ENCODE measurements around the gene ACTL7A. TPM values are rescaled to one million over a fixed set of nuclear protein-coding genes. Genes with fewer than 3 reads are reported as not detected.

ACTL7A gene
- total RNA-seq, 1 donor from 2014 or later, result not detected

DNA sequence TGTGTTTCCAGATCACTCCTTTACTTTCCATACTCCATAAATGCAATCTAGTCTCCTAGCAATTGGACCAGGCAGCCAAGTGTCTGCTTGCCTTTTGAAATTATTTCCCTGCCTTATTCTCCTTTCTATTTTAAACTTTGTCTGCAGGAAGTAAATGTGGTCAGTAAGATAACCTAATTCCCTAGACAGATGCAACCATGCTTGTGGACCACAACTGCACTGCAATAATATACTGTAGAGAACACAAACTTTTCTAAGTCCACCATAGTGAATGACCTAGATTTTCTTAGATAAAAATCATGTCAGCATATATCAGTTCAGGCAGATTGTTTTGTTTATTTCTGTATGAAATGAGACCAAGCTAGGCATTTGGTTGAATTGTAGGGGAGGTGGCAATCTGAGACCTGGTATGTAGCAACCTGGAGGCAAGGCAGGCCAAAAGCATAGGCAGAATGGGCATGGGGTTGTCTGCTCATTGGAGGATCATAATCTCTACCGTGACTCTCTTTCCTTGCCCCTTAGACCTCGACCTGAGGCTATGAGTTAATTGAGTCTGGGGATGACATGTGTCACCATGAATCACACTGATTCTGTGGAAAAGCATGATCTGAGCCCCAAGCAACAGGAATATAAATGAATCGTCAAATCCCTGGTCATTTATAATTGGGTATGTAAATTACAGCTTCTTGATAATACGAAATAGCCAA lies 27.0 kb upstream of the ACTL7A start:
- no peak for DNase-seq (ENCODE audit: low spot score)
- Mint-ChIP-seq H3K27ac (ENCODE audit: unreplicated experiment) (no peak overlapping the region), H3K27me3 (ENCODE audit: unreplicated experiment) (no peaks in the 10 kb centered on the region), H3K4me1 (ENCODE audit: unreplicated experiment) (peaks cover 17% of the 10 kb centered on the region), H3K4me3 (ENCODE audit: unreplicated experiment) (no peak overlapping the region), H3K9me3 (ENCODE audit: unreplicated experiment) (no peaks in the 10 kb centered on the region), H3K36me3 (ENCODE audit: low read depth, unreplicated experiment) (peaks cover 5% of the 10 kb centered on the region)
- no peak for TF ChIP-seq CTCF (IDR thresholded peaks at IDR 0.05; ENCODE audit: unreplicated experiment)

DNA sequence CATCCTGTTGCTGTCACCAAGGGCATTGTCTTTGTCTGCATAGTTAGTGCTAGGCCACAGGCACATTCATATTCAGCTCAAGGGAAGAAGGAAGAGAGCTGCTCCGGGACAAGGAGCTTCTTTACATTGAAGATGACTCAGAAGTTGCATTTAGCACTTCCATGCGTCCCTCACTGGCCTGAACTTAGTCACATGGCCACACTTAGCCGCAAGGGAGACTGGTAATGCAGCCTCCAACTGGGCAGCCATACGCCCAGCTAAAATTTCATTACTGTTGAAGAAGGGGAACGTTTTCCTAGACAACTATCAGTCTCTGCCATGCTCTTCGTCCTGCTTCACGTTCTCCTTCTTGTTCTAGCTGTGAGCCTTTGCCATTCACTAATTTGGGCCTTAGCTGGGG lies 26.2 kb upstream of the ACTL7A start:
- Mint-ChIP-seq H3K4me1 (ENCODE audit: unreplicated experiment) (peaks cover 11% of the 10 kb centered on the region), H3K27me3 (ENCODE audit: unreplicated experiment) (no peaks in the 10 kb centered on the region), H3K36me3 (ENCODE audit: low read depth, unreplicated experiment) (peaks cover under 1% of the 10 kb centered on the region), H3K27ac (ENCODE audit: unreplicated experiment) (no peak overlapping the region), H3K4me3 (ENCODE audit: unreplicated experiment) (no peak overlapping the region), H3K9me3 (ENCODE audit: unreplicated experiment) (no peaks in the 10 kb centered on the region)
- DNase-seq (ENCODE audit: low spot score), result no peak
- TF ChIP-seq CTCF (IDR thresholded peaks at IDR 0.05; ENCODE audit: unreplicated experiment), result no peak

DNA sequence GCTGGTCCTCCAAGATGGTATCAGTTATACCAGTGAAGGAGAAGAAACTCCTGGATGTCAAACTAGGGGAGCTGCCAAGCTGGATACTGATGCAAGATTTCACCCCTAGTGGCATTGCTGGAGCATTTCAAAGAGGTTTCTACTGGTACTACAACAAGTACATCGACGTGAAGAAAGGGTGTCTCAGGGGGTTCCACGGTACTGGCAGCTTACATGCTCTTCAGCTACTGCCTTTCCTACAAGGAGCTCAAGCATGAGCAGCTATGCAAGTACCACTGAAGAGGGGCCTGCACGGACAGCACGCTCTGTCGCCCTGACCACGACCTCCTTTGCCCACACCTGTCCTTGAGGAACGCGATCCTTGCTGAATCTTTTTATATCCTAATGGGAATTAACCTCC lies 25.7 kb upstream of the ACTL7A start:
- no peak for TF ChIP-seq CTCF (IDR thresholded peaks at IDR 0.05; ENCODE audit: unreplicated experiment)
- H3K4me1 Mint-ChIP-seq (ENCODE audit: unreplicated experiment), result peaks cover 11% of the 10 kb centered on the region
- no peak overlapping the region for H3K27ac Mint-ChIP-seq (ENCODE audit: unreplicated experiment)
- H3K36me3 Mint-ChIP-seq (ENCODE audit: low read depth, unreplicated experiment), result no peaks in the 10 kb centered on the region
- H3K9me3 Mint-ChIP-seq (ENCODE audit: unreplicated experiment), result no peaks in the 10 kb centered on the region
- no peaks in the 10 kb centered on the region for H3K27me3 Mint-ChIP-seq (ENCODE audit: unreplicated experiment)
- no peak overlapping the region for H3K4me3 Mint-ChIP-seq (ENCODE audit: unreplicated experiment)
- no peak for DNase-seq (ENCODE audit: low spot score)

DNA sequence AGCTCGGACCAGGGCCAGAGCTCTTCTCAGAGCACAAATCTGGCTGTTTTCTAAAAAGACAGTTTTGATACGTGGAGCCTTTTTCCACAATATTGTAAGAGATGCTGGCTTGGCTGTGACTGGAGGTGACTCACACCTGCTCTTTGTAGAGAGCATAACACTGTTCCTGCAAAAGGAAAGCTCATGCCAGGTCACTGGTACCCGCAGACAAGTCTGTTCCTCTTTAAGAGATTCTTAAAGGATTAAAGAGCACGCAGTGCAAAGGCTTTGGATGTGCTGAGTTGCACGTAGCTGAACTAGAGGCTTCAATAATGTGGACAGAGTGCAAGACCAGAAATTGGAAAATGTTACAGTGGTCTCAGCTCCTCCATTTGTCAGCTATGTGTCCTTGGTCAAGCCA lies 25.3 kb upstream of the ACTL7A start:
- Mint-ChIP-seq H3K4me1 (ENCODE audit: unreplicated experiment) (peaks cover 11% of the 10 kb centered on the region), H3K9me3 (ENCODE audit: unreplicated experiment) (no peaks in the 10 kb centered on the region), H3K27me3 (ENCODE audit: unreplicated experiment) (no peaks in the 10 kb centered on the region), H3K27ac (ENCODE audit: unreplicated experiment) (no peak overlapping the region), H3K36me3 (ENCODE audit: low read depth, unreplicated experiment) (no peaks in the 10 kb centered on the region), H3K4me3 (ENCODE audit: unreplicated experiment) (no peak overlapping the region)
- TF ChIP-seq CTCF (IDR thresholded peaks at IDR 0.05; ENCODE audit: unreplicated experiment), result no peak
- no peak for DNase-seq (ENCODE audit: low spot score)

- peaks cover 15% of the 10 kb centered on the region for H3K4me1 Mint-ChIP-seq (ENCODE audit: unreplicated experiment)
- H3K27me3 Mint-ChIP-seq (ENCODE audit: unreplicated experiment), result no peaks in the 10 kb centered on the region
- DNase-seq (ENCODE audit: low spot score), result no peak
- H3K27ac Mint-ChIP-seq (ENCODE audit: unreplicated experiment), result no peak overlapping the region
- no peaks in the 10 kb centered on the region for H3K36me3 Mint-ChIP-seq (ENCODE audit: low read depth, unreplicated experiment)
- TF ChIP-seq CTCF (IDR thresholded peaks at IDR 0.05; ENCODE audit: unreplicated experiment), result no peak
- no peak overlapping the region for H3K4me3 Mint-ChIP-seq (ENCODE audit: unreplicated experiment)
- no peaks in the 10 kb centered on the region for H3K9me3 Mint-ChIP-seq (ENCODE audit: unreplicated experiment)
These were observed 24.5 kb upstream of the ACTL7A start for GRCh38 chr9:108837530-108837929.

All from endothelial cell (in vitro differentiated cells).